H9 (cell line): ENCODE data around the gene OMG. TPM values are rescaled to one million over a fixed set of nuclear protein-coding genes. Genes with fewer than 3 reads are reported as not detected.
A peak's percentile ranks its signal among the peaks of the same experiment; 100 is the strongest.

Source experiments
- DNase-seq: peaks from one replicate; pipeline ENCODE4 v3.0.0-alpha.2; 2017
- H2AFZ ChIP-seq: one replicate; pipeline ENCODE4 v1.6.1; 2013; ENCODE audit warnings: mild to moderate bottlenecking, low read length, control low read depth, moderate library complexity
- H2AK5ac ChIP-seq: 2 replicates; pipeline ENCODE4 v1.6.1; 2013; ENCODE audit warnings: low read length, control low read depth, mixed read lengths; ENCODE audit not compliant: insufficient read length
- H2BK120ac ChIP-seq: one replicate; pipeline ENCODE4 v1.6.1; 2013; ENCODE audit warnings: low read depth, mild to moderate bottlenecking, low read length, control low read depth, inconsistent platforms; ENCODE audit not compliant: poor library complexity, severe bottlenecking
- H2BK12ac ChIP-seq: 2 replicates; pipeline ENCODE4 v1.6.1; 2013; ENCODE audit warnings: low read length, control low read depth, mixed read lengths, low read depth; ENCODE audit not compliant: insufficient read length
- H2BK15ac ChIP-seq: 2 replicates; pipeline ENCODE4 v1.6.1; 2013; ENCODE audit warnings: low read depth, low read length, control low read depth
- H2BK20ac ChIP-seq: one replicate; pipeline ENCODE4 v1.6.1; 2013; ENCODE audit warnings: low read depth, mild to moderate bottlenecking, low read length, control low read depth, inconsistent platforms; ENCODE audit not compliant: poor library complexity, severe bottlenecking
- H2BK5ac ChIP-seq: 2 replicates; pipeline ENCODE4 v1.6.1; 2013; ENCODE audit warnings: low read length, control low read depth, mixed read lengths; ENCODE audit not compliant: insufficient read length
- H3K14ac ChIP-seq: 2 replicates; pipeline ENCODE4 v1.6.1; 2013; ENCODE audit warnings: low read length, control low read depth; ENCODE audit not compliant: insufficient read depth
- H3K18ac ChIP-seq: 2 replicates; pipeline ENCODE4 v1.6.1; 2013; ENCODE audit warnings: low read depth, mild to moderate bottlenecking, mixed read lengths, low read length, control low read depth; ENCODE audit not compliant: insufficient read length
- H3K23ac ChIP-seq: 2 replicates; pipeline ENCODE4 v1.6.1; 2013; ENCODE audit warnings: low read length, control low read depth, mixed read lengths, low read depth; ENCODE audit not compliant: insufficient read length
- H3K23me2 ChIP-seq: 2 replicates; pipeline ENCODE4 v1.6.1; 2013; ENCODE audit warnings: low read depth, mild to moderate bottlenecking, mixed read lengths, low read length, control low read depth; ENCODE audit not compliant: insufficient read length, poor library complexity, severe bottlenecking
- H3K27ac ChIP-seq: 2 replicates; pipeline ENCODE4 v1.5.1; 2013; ENCODE audit warnings: low read length, control low read depth, mixed read lengths, low read depth; ENCODE audit not compliant: insufficient read length
- H3K27me3 ChIP-seq: 2 replicates; pipeline ENCODE4 v1.6.1; 2013; ENCODE audit warnings: low read length, control low read depth, inconsistent platforms; ENCODE audit not compliant: insufficient read depth
- H3K4ac ChIP-seq: 2 replicates; pipeline ENCODE4 v1.6.1; 2013; ENCODE audit warnings: low read depth, mild to moderate bottlenecking, control low read depth, inconsistent platforms, low read length, moderate library complexity
- H3K4me1 ChIP-seq: 2 replicates; pipeline ENCODE4 v1.6.1; 2013; ENCODE audit warnings: low read length, control low read depth, inconsistent platforms; ENCODE audit not compliant: insufficient read depth
- H3K4me2 ChIP-seq: 2 replicates; pipeline ENCODE4 v1.6.1; 2013; ENCODE audit warnings: low read length, control low read depth, mixed read lengths; ENCODE audit not compliant: insufficient read length, insufficient read depth
- H3K56ac ChIP-seq: 2 replicates; pipeline ENCODE4 v1.6.1; 2013; ENCODE audit warnings: low read depth, mild to moderate bottlenecking, mixed read lengths, low read length, control low read depth; ENCODE audit not compliant: insufficient read length
- H3K79me1 ChIP-seq: 2 replicates; pipeline ENCODE4 v1.6.1; 2013; ENCODE audit warnings: low read depth, mild to moderate bottlenecking, moderate library complexity, low read length, control low read depth, inconsistent platforms; ENCODE audit not compliant: insufficient read depth, poor library complexity, severe bottlenecking
- H3K79me2 ChIP-seq: 2 replicates; pipeline ENCODE4 v1.6.1; 2013; ENCODE audit warnings: low read length, control low read depth, inconsistent platforms; ENCODE audit not compliant: insufficient read depth
- H3K9ac ChIP-seq: 2 replicates; pipeline ENCODE4 v1.6.1; 2013; ENCODE audit warnings: low read length, control low read depth, mixed read lengths; ENCODE audit not compliant: insufficient read length; ENCODE audit errors: extremely low read depth
- H3K9me3 ChIP-seq: one replicate; pipeline ENCODE4 v1.6.1; 2013; ENCODE audit warnings: low read depth, low read length, inconsistent platforms; ENCODE audit not compliant: control insufficient read depth
- H3T11ph ChIP-seq: one replicate; pipeline ENCODE4 v1.6.1; 2013; ENCODE audit warnings: mild to moderate bottlenecking, low read length, control low read depth, inconsistent platforms
- H4K20me1 ChIP-seq: one replicate; pipeline ENCODE4 v1.6.1; 2013; ENCODE audit not compliant: control insufficient read depth, insufficient read length, insufficient read depth
- H4K5ac ChIP-seq: 2 replicates; pipeline ENCODE4 v1.6.1; 2013; ENCODE audit warnings: low read depth, mild to moderate bottlenecking, mixed read lengths, low read length, control low read depth; ENCODE audit not compliant: insufficient read length
- H4K8ac ChIP-seq: replicated peaks from 2 replicates; pipeline ENCODE4 v1.6.1; 2013; ENCODE audit warnings: low read length, control low read depth, mixed read lengths, low read depth; ENCODE audit not compliant: insufficient read length
- H4K91ac ChIP-seq: 2 replicates; pipeline ENCODE4 v1.6.1; 2013; ENCODE audit warnings: low read depth, mild to moderate bottlenecking, moderate library complexity, mixed read lengths, low read length, control low read depth; ENCODE audit not compliant: insufficient read length
- H3K27ac Mint-ChIP-seq, 3 experiments: 2 replicates in 2 of 3; 3 replicates in 1 of 3; pipeline ENCODE4 v1.8.0; 2020 to 2021; ENCODE audit warnings: mixed read lengths in 3 of 3, mild to moderate bottlenecking in 1 of 3, moderate library complexity in 1 of 3
- H3K27me3 Mint-ChIP-seq: 2 replicates; pipeline ENCODE4 v1.8.0; 2021; ENCODE audit warnings: low read depth, mild to moderate bottlenecking, moderate library complexity, mixed read lengths
- H3K36me3 Mint-ChIP-seq, 3 experiments: 2 replicates in 2 of 3; 3 replicates in 1 of 3; pipeline ENCODE4 v1.8.0; 2020 to 2021; ENCODE audit warnings: low read depth in 3 of 3, mixed read lengths in 3 of 3; ENCODE audit not compliant: insufficient read depth in 1 of 3
- H3K4me1 Mint-ChIP-seq, 2 experiments: 2 replicates each; pipeline ENCODE4 v1.8.0; 2020; ENCODE audit warnings: mixed read lengths in 2 of 2
- H3K4me3 Mint-ChIP-seq, 2 experiments: 2 replicates in 1 of 2; 3 replicates in 1 of 2; pipeline ENCODE4 v1.8.0; 2020 to 2021; ENCODE audit warnings: mild to moderate bottlenecking in 2 of 2, mixed read lengths in 2 of 2, moderate library complexity in 1 of 2
- H3K9me3 Mint-ChIP-seq, 2 experiments: 2 replicates in 1 of 2; 3 replicates in 1 of 2; pipeline ENCODE4 v1.8.0; 2020; ENCODE audit warnings: mild to moderate bottlenecking in 2 of 2, mixed read lengths in 2 of 2, moderate library complexity in 1 of 2
- WGBS: extraction: QIAGEN DNeasy Blood & Tissue Kit; methylation state at CpG from one replicate; pipeline ENCODE4 v1.1.7; 2013; ENCODE audit warnings: missing lambda C conversion rate, low lambda C conversion rate, mixed read lengths; ENCODE audit not compliant: insufficient read length; ENCODE audit errors: extremely low coverage; 5-methylcytosine and 5-hydroxymethylcytosine counted together
- total RNA-seq: library from RNA; stranded (reverse); gene quantifications from 2 replicates; pipeline ENCODE4 v1.2.1, GENCODE V29; 2021
- TF ChIP-seq, protein P1 (sequence below): fragments of 200-600 bp; sonication (generic); conservative IDR thresholded peaks from 3 replicates; pipeline ENCODE4 v1.8.0; 2021; ENCODE audit warnings: antibody characterized with exemption, mild to moderate bottlenecking

OMG gene
- total RNA-seq, 1 experiment from 2014 or later: not detected

DNA sequence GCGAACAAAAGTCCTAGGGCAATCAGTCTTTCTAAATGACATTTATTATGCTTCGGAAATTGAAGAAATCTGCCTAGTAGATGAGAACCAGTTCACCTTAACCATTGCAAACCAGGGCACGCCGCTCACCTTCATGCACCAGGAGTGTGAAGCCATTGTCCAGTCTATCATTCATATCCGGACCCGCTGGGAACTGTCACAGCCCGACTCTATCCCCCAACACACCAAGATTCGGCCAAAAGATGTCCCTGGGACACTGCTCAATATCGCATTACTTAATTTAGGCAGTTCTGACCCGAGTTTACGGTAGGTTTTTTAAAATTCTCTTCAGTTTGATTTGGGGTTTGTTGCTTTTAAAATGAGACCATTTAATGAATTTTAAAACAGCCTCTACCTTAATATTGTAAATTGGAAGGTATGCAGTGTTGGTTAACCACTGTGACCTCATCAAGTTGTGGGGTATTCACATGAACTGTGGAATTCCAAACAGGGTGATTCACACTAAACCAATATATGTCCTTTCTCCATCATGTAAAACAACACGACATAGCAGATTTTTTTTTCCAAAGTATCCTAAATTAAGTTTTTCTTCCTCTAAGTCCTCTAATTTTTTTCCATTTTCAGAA is 30.6 kb upstream of the OMG start:
- WGBS: no CpG with 5 or more reads among the region's 12 CpGs
- no peak overlapping the region for H3K4me2 ChIP-seq
- no peak overlapping the region for H2AFZ ChIP-seq
- Mint-ChIP-seq H3K4me3 (no peak overlapping the region), H3K27ac (0 out of 7 replicates have a peak overlapping the region, but pooled peaks of 1 of the 3 experiments have one; percentile 28), H3K9me3 (no peaks in the 10 kb centered on the region), H3K4me1 (no peaks in the 10 kb centered on the region), H3K36me3 (peaks cover 0 to 23% (median 9%) of the 10 kb centered on the region in 3 experiments; a peak in 3 of 7 replicates), H3K27me3 (no peaks in the 10 kb centered on the region)
- H2BK12ac ChIP-seq: no peak overlapping the region
- H3K14ac ChIP-seq: no peak overlapping the region
- H3K79me2 ChIP-seq: no peaks in the 10 kb centered on the region
- H2BK120ac ChIP-seq: no peak overlapping the region
- H3K27ac ChIP-seq: no peak overlapping the region
- H3K27me3 ChIP-seq: no peaks in the 10 kb centered on the region
- no peak overlapping the region for H4K8ac ChIP-seq
- H2BK5ac ChIP-seq: no peak overlapping the region
- H3K23ac ChIP-seq: no peak overlapping the region
- H4K20me1 ChIP-seq: no peaks in the 10 kb centered on the region
- no peak overlapping the region for H3T11ph ChIP-seq
- H3K9ac ChIP-seq: no peak overlapping the region
- H3K4ac ChIP-seq: no peak overlapping the region
- no peak for DNase-seq
- TF ChIP-seq, protein P1, sequence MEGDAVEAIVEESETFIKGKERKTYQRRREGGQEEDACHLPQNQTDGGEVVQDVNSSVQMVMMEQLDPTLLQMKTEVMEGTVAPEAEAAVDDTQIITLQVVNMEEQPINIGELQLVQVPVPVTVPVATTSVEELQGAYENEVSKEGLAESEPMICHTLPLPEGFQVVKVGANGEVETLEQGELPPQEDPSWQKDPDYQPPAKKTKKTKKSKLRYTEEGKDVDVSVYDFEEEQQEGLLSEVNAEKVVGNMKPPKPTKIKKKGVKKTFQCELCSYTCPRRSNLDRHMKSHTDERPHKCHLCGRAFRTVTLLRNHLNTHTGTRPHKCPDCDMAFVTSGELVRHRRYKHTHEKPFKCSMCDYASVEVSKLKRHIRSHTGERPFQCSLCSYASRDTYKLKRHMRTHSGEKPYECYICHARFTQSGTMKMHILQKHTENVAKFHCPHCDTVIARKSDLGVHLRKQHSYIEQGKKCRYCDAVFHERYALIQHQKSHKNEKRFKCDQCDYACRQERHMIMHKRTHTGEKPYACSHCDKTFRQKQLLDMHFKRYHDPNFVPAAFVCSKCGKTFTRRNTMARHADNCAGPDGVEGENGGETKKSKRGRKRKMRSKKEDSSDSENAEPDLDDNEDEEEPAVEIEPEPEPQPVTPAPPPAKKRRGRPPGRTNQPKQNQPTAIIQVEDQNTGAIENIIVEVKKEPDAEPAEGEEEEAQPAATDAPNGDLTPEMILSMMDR: no peak
- no peak overlapping the region for H2BK20ac ChIP-seq
- H2BK15ac ChIP-seq: no peak overlapping the region
- H4K91ac ChIP-seq: no peak overlapping the region
- H3K4me1 ChIP-seq: no peaks in the 10 kb centered on the region
- H3K18ac ChIP-seq: no peak overlapping the region
- H2AK5ac ChIP-seq: no peak overlapping the region
- no peaks in the 10 kb centered on the region for H3K79me1 ChIP-seq
- H3K9me3 ChIP-seq: no peaks in the 10 kb centered on the region
- no peaks in the 10 kb centered on the region for H3K23me2 ChIP-seq
- no peak overlapping the region for H3K56ac ChIP-seq
- no peak overlapping the region for H4K5ac ChIP-seq
